Osteoblast (primary cell): ENCODE measurements around the gene HNRNPM. TPM values are rescaled to one million over a fixed set of nuclear protein-coding genes. Genes with fewer than 3 reads are reported as not detected.

ENCODE experiments used
- DNase-seq: peaks from one replicate; pipeline ENCODE4 v3.0.0; 2011; ENCODE audit warnings: low spot score, mixed read lengths; ENCODE audit not compliant: insufficient read length; ENCODE audit errors: missing footprints
- H2AFZ ChIP-seq: 2 replicates; pipeline ENCODE4 v1.6.0; 2011; ENCODE audit warnings: mild to moderate bottlenecking, low read length
- H3K27ac ChIP-seq: 2 replicates; pipeline ENCODE4 v1.5.1; 2011; ENCODE audit warnings: mild to moderate bottlenecking, low read depth, low read length, moderate library complexity
- H3K27me3 ChIP-seq: 2 replicates; pipeline ENCODE4 v1.6.0; 2012; ENCODE audit warnings: mild to moderate bottlenecking, control low read depth, inconsistent platforms, low read length, moderate library complexity; ENCODE audit not compliant: insufficient read depth
- H3K36me3 ChIP-seq: 2 replicates; pipeline ENCODE4 v1.5.1; 2011; ENCODE audit warnings: mild to moderate bottlenecking, low read length, control low read depth, moderate library complexity; ENCODE audit not compliant: insufficient read depth
- H3K4me1 ChIP-seq: 2 replicates; pipeline ENCODE4 v1.5.1; 2011; ENCODE audit warnings: mild to moderate bottlenecking, low read length, control low read depth, moderate library complexity; ENCODE audit not compliant: insufficient read depth
- H3K4me2 ChIP-seq: 2 replicates; pipeline ENCODE4 v1.6.0; 2011; ENCODE audit warnings: mild to moderate bottlenecking, low read length; ENCODE audit not compliant: insufficient read depth
- H3K4me3 ChIP-seq: fragments of 200-600 bp; sonication (generic); 3 replicates; pipeline ENCODE4 v1.5.1; 2012; ENCODE audit warnings: mild to moderate bottlenecking, low read length, inconsistent platforms; ENCODE audit not compliant: insufficient read depth
- H3K79me2 ChIP-seq: 2 replicates; pipeline ENCODE4 v1.6.0; 2012; ENCODE audit warnings: mild to moderate bottlenecking, low read length, control low read depth, inconsistent platforms; ENCODE audit not compliant: insufficient read depth
- H3K9me3 ChIP-seq: 2 replicates; pipeline ENCODE4 v1.5.1; 2011; ENCODE audit warnings: low read depth, low read length, control low read depth
- H4K20me1 ChIP-seq: 2 replicates; pipeline ENCODE4 v1.6.0; 2012; ENCODE audit warnings: mild to moderate bottlenecking, low read length, control low read depth; ENCODE audit not compliant: insufficient read depth
- CTCF ChIP-seq: IDR thresholded peaks from 2 replicates; pipeline ENCODE4 v1.5.1; 2011; ENCODE audit warnings: mild to moderate bottlenecking, low read depth, low read length, moderate library complexity; ENCODE audit errors: extremely low read depth
- total RNA-seq: library from RNA; depleted of rRNA; stranded (reverse); fragments of >200 nt; gene quantifications from 2 replicates; pipeline ENCODE4 v1.2.3, GENCODE V29; 2012

HNRNPM gene
- total RNA-seq, 1 donor, result 39.4 TPM

GRCh38 chr19:8397271-8397670 is 47.5 kb upstream of the HNRNPM start:
- Histone ChIP-seq H3K4me2 (no peak overlapping the region), H3K4me1 (peaks cover 9% of the 10 kb centered on the region), H3K9me3 (no peaks in the 10 kb centered on the region), H3K4me3 (no peak overlapping the region), H4K20me1 (peaks cover 71% of the 10 kb centered on the region), H3K27me3 (no peaks in the 10 kb centered on the region), H2AFZ (no peak overlapping the region), H3K36me3 (no peaks in the 10 kb centered on the region), H3K79me2 (peaks cover 68% of the 10 kb centered on the region), H3K27ac (no peak overlapping the region)
- TF ChIP-seq CTCF, result no peak
- DNase-seq, result peak; percentile 86

- no peak overlapping the region for H3K4me2 ChIP-seq
- no peak overlapping the region for H3K27ac ChIP-seq
- peaks cover 65% of the 10 kb centered on the region for H3K79me2 ChIP-seq
- TF ChIP-seq CTCF, result no peak
- H3K4me3 ChIP-seq, result no peak overlapping the region
- no peaks in the 10 kb centered on the region for H3K27me3 ChIP-seq
- H3K36me3 ChIP-seq, result peaks cover 2% of the 10 kb centered on the region
- H3K4me1 ChIP-seq, result peaks cover 9% of the 10 kb centered on the region
- H4K20me1 ChIP-seq, result peaks cover 67% of the 10 kb centered on the region
- no peak overlapping the region for H2AFZ ChIP-seq
- DNase-seq, result peak; percentile 59
- H3K9me3 ChIP-seq, result no peaks in the 10 kb centered on the region
These were observed 46.9 kb upstream of the HNRNPM start for GRCh38 chr19:8397746-8398310.

GRCh38 chr19:8398311-8398771 is 46.4 kb upstream of the HNRNPM start:
- TF ChIP-seq CTCF, result no peak
- H3K4me3 ChIP-seq, result no peak overlapping the region
- no peak overlapping the region for H2AFZ ChIP-seq
- H3K79me2 ChIP-seq, result peaks cover 60% of the 10 kb centered on the region
- peaks cover 5% of the 10 kb centered on the region for H3K36me3 ChIP-seq
- H3K4me1 ChIP-seq, result peaks cover 9% of the 10 kb centered on the region
- peaks cover 61% of the 10 kb centered on the region for H4K20me1 ChIP-seq
- H3K9me3 ChIP-seq, result no peaks in the 10 kb centered on the region
- peak; percentile 58 for DNase-seq
- no peak overlapping the region for H3K27ac ChIP-seq
- H3K27me3 ChIP-seq, result no peaks in the 10 kb centered on the region
- H3K4me2 ChIP-seq, result no peak overlapping the region

GRCh38 chr19:8399681-8400188 is 45.0 kb upstream of the HNRNPM start:
- H2AFZ ChIP-seq, result no peak overlapping the region
- H3K79me2 ChIP-seq, result peaks cover 47% of the 10 kb centered on the region
- no peak for TF ChIP-seq CTCF
- H3K27ac ChIP-seq, result no peak overlapping the region
- H3K4me1 ChIP-seq, result peaks cover 9% of the 10 kb centered on the region
- peaks cover 5% of the 10 kb centered on the region for H3K36me3 ChIP-seq
- no peak overlapping the region for H3K4me2 ChIP-seq
- no peak overlapping the region for H3K4me3 ChIP-seq
- H4K20me1 ChIP-seq, result peaks cover 48% of the 10 kb centered on the region
- H3K27me3 ChIP-seq, result no peaks in the 10 kb centered on the region
- H3K9me3 ChIP-seq, result no peaks in the 10 kb centered on the region
- peak; percentile 27 for DNase-seq
